ENCODE measurements around the gene CCDC85C. TPM values are rescaled to one million over a fixed set of nuclear protein-coding genes. Genes with fewer than 3 reads are reported as not detected.

The CCDC85C gene
- polyA plus RNA-seq, 1 of the 3 experiments (the other 2 are of a cell fraction), result 9.6 TPM

GRCh38 chr14:99545586-99545985 is 58.4 kb downstream of the CCDC85C start (continued):
- TF ChIP-seq, protein P1, sequence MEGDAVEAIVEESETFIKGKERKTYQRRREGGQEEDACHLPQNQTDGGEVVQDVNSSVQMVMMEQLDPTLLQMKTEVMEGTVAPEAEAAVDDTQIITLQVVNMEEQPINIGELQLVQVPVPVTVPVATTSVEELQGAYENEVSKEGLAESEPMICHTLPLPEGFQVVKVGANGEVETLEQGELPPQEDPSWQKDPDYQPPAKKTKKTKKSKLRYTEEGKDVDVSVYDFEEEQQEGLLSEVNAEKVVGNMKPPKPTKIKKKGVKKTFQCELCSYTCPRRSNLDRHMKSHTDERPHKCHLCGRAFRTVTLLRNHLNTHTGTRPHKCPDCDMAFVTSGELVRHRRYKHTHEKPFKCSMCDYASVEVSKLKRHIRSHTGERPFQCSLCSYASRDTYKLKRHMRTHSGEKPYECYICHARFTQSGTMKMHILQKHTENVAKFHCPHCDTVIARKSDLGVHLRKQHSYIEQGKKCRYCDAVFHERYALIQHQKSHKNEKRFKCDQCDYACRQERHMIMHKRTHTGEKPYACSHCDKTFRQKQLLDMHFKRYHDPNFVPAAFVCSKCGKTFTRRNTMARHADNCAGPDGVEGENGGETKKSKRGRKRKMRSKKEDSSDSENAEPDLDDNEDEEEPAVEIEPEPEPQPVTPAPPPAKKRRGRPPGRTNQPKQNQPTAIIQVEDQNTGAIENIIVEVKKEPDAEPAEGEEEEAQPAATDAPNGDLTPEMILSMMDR (IDR thresholded peaks at IDR 0.05), result no peak
- no peak for TF ChIP-seq RCOR1 (IDR thresholded peaks at IDR 0.05; ENCODE audit: low read length)

- H3K9ac ChIP-seq, result no peak overlapping the region
- DNase-seq, result peak; percentile 51
- no peaks in the 10 kb centered on the region for H3K9me3 ChIP-seq
- 88% methylated on average over 11 of the region's 11 CpGs for WGBS (ENCODE audit: low lambda C conversion rate)
- H3K79me2 ChIP-seq (ENCODE audit: insufficient read depth), result peaks cover 82% of the 10 kb centered on the region
- TF ChIP-seq EZH2phosphoT487 (IDR thresholded peaks at IDR 0.05; ENCODE audit: borderline replicate concordance, low read depth) (no peak), RFX5 (IDR thresholded peaks at IDR 0.05; ENCODE audit: low read length) (no peak; the same call in 1 of the 2 replicates), TEAD4 (IDR thresholded peaks at IDR 0.05; ENCODE audit: borderline replicate concordance, insufficient read depth) (no peak), FOXJ3 (CRISPR knock-in tag; IDR thresholded peaks at IDR 0.05) (no peak), TAF1 (IDR thresholded peaks at IDR 0.05; ENCODE audit: borderline replicate concordance, low read depth, low read length) (no peak), RXRA (IDR thresholded peaks at IDR 0.05; ENCODE audit: borderline replicate concordance, low read depth) (no peak)
- no peak overlapping the region for H2AFZ ChIP-seq (ENCODE audit: low read depth)
- H3K4me1 ChIP-seq (ENCODE audit: control insufficient read depth in 1 of 2, insufficient read depth in 2 of 2, low read depth in 1 of 2, low read length in 1 of 2), result peaks cover 10 to 86% of the 10 kb centered on the region in 2 experiments; a peak in 3 of 4 replicates
- H3K27me3 ChIP-seq (ENCODE audit: insufficient read depth), result no peaks in the 10 kb centered on the region
- CTCF ChIA-PET, result interaction anchor here (0.6 to 2.5 kb wide), 4 partner anchors 18 to 31 kb away, joined by 3 to 11 read pairs (median 3); no protein-coding TSS in a partner anchor
- H3K4me3 ChIP-seq (ENCODE audit: low read depth in 2 of 2, low read length in 1 of 2), result no peak overlapping the region
- POLR2A ChIA-PET, result interaction anchor here (1.1 to 1.4 kb wide), 2 partner anchors 18 to 20 kb away, joined by 3 read pairs; no protein-coding TSS in a partner anchor
- H3K27ac ChIP-seq (ENCODE audit: low read depth in 2 of 2, low read length in 1 of 2), result peak overlapping the region in 1 of 2 experiments; percentile 64; a peak in 2 of 4 replicates
- H4K20me1 ChIP-seq (ENCODE audit: insufficient read depth), result peaks cover 66% of the 10 kb centered on the region; the same call in 1 of the 2 replicates
- no peaks in the 10 kb centered on the region for H3K9me2 ChIP-seq
- H3K4me2 ChIP-seq, result no peak overlapping the region
- H3F3A ChIP-seq (replicated peaks; ENCODE audit: insufficient read depth), result peaks cover 2% of the 10 kb centered on the region
- no peaks in the 10 kb centered on the region for H3K36me3 ChIP-seq (replicated peaks in 1 of 2; ENCODE audit: control insufficient read depth in 1 of 2, insufficient read depth in 2 of 2, low read length in 1 of 2)
Observed at GRCh38 chr14:99544991-99545390, 59.0 kb downstream of the CCDC85C start.

GRCh38 chr14:99543985-99544384 is 60.0 kb downstream of the CCDC85C start:
- H3K4me3 ChIP-seq (ENCODE audit: low read depth in 2 of 2, low read length in 1 of 2), result no peak overlapping the region
- no peaks in the 10 kb centered on the region for H3K36me3 ChIP-seq (replicated peaks in 1 of 2; ENCODE audit: control insufficient read depth in 1 of 2, insufficient read depth in 2 of 2, low read length in 1 of 2)
- no peaks in the 10 kb centered on the region for H3K9me2 ChIP-seq
- H3K4me2 ChIP-seq, result no peak overlapping the region
- peaks cover 55% of the 10 kb centered on the region; the same call in 1 of the 2 replicates for H4K20me1 ChIP-seq (ENCODE audit: insufficient read depth)
- CTCF ChIA-PET, result interaction anchor here (0.7 to 2.9 kb wide), 7 partner anchors 19 to 145 kb away, joined by 3 to 7 read pairs (median 4); no protein-coding TSS in a partner anchor
- no peak overlapping the region for H2AFZ ChIP-seq (ENCODE audit: low read depth)
- no peaks in the 10 kb centered on the region for H3K9me3 ChIP-seq
- peaks cover 81% of the 10 kb centered on the region for H3K79me2 ChIP-seq (ENCODE audit: insufficient read depth)
- POLR2A ChIA-PET, result interaction anchor here (1.4 kb wide), 1 partner anchor 19 kb away, joined by 3 read pairs; no protein-coding TSS in a partner anchor
- H3K4me1 ChIP-seq (ENCODE audit: control insufficient read depth in 1 of 2, insufficient read depth in 2 of 2, low read depth in 1 of 2, low read length in 1 of 2), result peaks cover 10 to 79% of the 10 kb centered on the region in 2 experiments; a peak in 3 of 4 replicates
- no peaks in the 10 kb centered on the region for H3K27me3 ChIP-seq (ENCODE audit: insufficient read depth)
- no peak overlapping the region; a peak in 1 of 4 replicates for H3K27ac ChIP-seq (ENCODE audit: low read depth in 2 of 2, low read length in 1 of 2)
- TF ChIP-seq TCF12 (IDR thresholded peaks at IDR 0.05), result no peak
- no peak for TF ChIP-seq MEF2A (IDR thresholded peaks at IDR 0.05; ENCODE audit: borderline replicate concordance, low read depth)
- TF ChIP-seq JUND (IDR thresholded peaks at IDR 0.05), result no peak
- TF ChIP-seq ELF1 (IDR thresholded peaks at IDR 0.05), result no peak
- no peak for TF ChIP-seq RAD21 (IDR thresholded peaks at IDR 0.05; ENCODE audit: low read length)
- TF ChIP-seq GABPA (IDR thresholded peaks at IDR 0.05; ENCODE audit: low read depth), result no peak
- no peak for TF ChIP-seq TAF1 (IDR thresholded peaks at IDR 0.05; ENCODE audit: borderline replicate concordance, low read depth, low read length)
- no peak for TF ChIP-seq YY1 (IDR thresholded peaks at IDR 0.05; ENCODE audit: low read depth)
- no peak for TF ChIP-seq RXRA (IDR thresholded peaks at IDR 0.05; ENCODE audit: borderline replicate concordance, low read depth)
- TF ChIP-seq, protein P2, sequence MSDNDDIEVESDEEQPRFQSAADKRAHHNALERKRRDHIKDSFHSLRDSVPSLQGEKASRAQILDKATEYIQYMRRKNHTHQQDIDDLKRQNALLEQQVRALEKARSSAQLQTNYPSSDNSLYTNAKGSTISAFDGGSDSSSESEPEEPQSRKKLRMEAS (IDR thresholded peaks at IDR 0.05; ENCODE audit: low read depth), result no peak
- TF ChIP-seq CHD2 (IDR thresholded peaks at IDR 0.05; ENCODE audit: low read length, partially characterized antibody), result no peak
- no peak for TF ChIP-seq EP300 (IDR thresholded peaks at IDR 0.05; ENCODE audit: borderline replicate concordance in 1 of 2, low read depth in 1 of 2, low read length in 1 of 2)
- TF ChIP-seq, protein P3, sequence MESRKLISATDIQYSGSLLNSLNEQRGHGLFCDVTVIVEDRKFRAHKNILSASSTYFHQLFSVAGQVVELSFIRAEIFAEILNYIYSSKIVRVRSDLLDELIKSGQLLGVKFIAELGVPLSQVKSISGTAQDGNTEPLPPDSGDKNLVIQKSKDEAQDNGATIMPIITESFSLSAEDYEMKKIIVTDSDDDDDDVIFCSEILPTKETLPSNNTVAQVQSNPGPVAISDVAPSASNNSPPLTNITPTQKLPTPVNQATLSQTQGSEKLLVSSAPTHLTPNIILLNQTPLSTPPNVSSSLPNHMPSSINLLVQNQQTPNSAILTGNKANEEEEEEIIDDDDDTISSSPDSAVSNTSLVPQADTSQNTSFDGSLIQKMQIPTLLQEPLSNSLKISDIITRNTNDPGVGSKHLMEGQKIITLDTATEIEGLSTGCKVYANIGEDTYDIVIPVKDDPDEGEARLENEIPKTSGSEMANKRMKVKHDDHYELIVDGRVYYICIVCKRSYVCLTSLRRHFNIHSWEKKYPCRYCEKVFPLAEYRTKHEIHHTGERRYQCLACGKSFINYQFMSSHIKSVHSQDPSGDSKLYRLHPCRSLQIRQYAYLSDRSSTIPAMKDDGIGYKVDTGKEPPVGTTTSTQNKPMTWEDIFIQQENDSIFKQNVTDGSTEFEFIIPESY (IDR thresholded peaks at IDR 0.05; ENCODE audit: borderline replicate concordance, low read depth), result no peak
- no peak for TF ChIP-seq NFIC (IDR thresholded peaks at IDR 0.05; ENCODE audit: borderline replicate concordance)
- no peak for TF ChIP-seq GATA2 (CRISPR knock-in tag; IDR thresholded peaks at IDR 0.05)
- no peak for TF ChIP-seq RFX5 (IDR thresholded peaks at IDR 0.05; ENCODE audit: low read length)
- TF ChIP-seq EZH2phosphoT487 (IDR thresholded peaks at IDR 0.05; ENCODE audit: borderline replicate concordance, low read depth), result no peak
- TF ChIP-seq FOSL2 (IDR thresholded peaks at IDR 0.05; ENCODE audit: borderline replicate concordance, low read depth), result no peak
- TF ChIP-seq TEAD4 (IDR thresholded peaks at IDR 0.05; ENCODE audit: borderline replicate concordance, insufficient read depth), result no peak
- 96% methylated on average over 12 of the region's 12 CpGs for WGBS (ENCODE audit: low lambda C conversion rate)
- DNase-seq, result no peak
- peaks cover 4% of the 10 kb centered on the region for H3F3A ChIP-seq (replicated peaks; ENCODE audit: insufficient read depth)
- H3K9ac ChIP-seq, result no peak overlapping the region
